MCF 10A (cell line): ENCODE results near the gene SDK1. TPM values are rescaled to one million over a fixed set of nuclear protein-coding genes. Genes with fewer than 3 reads are reported as not detected.
A peak's percentile ranks its signal among the peaks of the same experiment; 100 is the strongest.

Experiments
- BruUV-seq: library from RNA; stranded (reverse); fragments of 400-500 nt; replicated peaks from 2 replicates; lab custom pipeline; 2021; lab: Mats Ljungman, UMichigan
- CTCF ChIA-PET: fragments of 300-600 bp; sonication (Branson Sonifier 250); formaldehyde crosslinking; extraction: SDS; loops from one replicate; lab custom pipeline; 2021; ENCODE audit warnings: antibody characterized with exemption, inconsistent platforms; lab: Yijun Ruan, JAX
- POLR2A ChIA-PET: fragments of 300-600, 350-650 bp; sonication (Branson Sonifier 250); formaldehyde crosslinking; extraction: SDS; loops from one replicate; lab custom pipeline; 2020; ENCODE audit warnings: antibody characterized with exemption, inconsistent platforms; lab: Yijun Ruan, JAX
- DNase-seq: peaks from one replicate; pipeline ENCODE4 v3.0.0-alpha.2; 2018; ENCODE audit not compliant: unreplicated experiment
- H3K27ac Mint-ChIP-seq: one replicate; pipeline ENCODE4 v1.8.0; 2022; ENCODE audit warnings: mild to moderate bottlenecking, low read depth, mixed read lengths; ENCODE audit not compliant: unreplicated experiment
- H3K27me3 Mint-ChIP-seq: one replicate; pipeline ENCODE4 v1.8.0; 2022; ENCODE audit warnings: mixed read lengths; ENCODE audit not compliant: insufficient read depth, unreplicated experiment
- H3K36me3 Mint-ChIP-seq: one replicate; pipeline ENCODE4 v1.8.0; 2022; ENCODE audit warnings: mild to moderate bottlenecking, moderate library complexity, mixed read lengths; ENCODE audit not compliant: insufficient read depth, unreplicated experiment
- H3K4me1 Mint-ChIP-seq: one replicate; pipeline ENCODE4 v1.8.0; 2022; ENCODE audit warnings: mixed read lengths; ENCODE audit not compliant: insufficient read depth, unreplicated experiment
- H3K4me3 Mint-ChIP-seq: one replicate; pipeline ENCODE4 v1.8.0; 2022; ENCODE audit warnings: mild to moderate bottlenecking, moderate library complexity, mixed read lengths; ENCODE audit not compliant: unreplicated experiment
- H3K9me3 Mint-ChIP-seq: one replicate; pipeline ENCODE4 v1.8.0; 2022; ENCODE audit warnings: mixed read lengths; ENCODE audit not compliant: unreplicated experiment
- CTCF ChIP-seq: fragments of 200-600 bp; IDR thresholded peaks from one replicate; pipeline ENCODE4 v1.8.0; 2022; ENCODE audit warnings: antibody characterized with exemption, mild to moderate bottlenecking; ENCODE audit not compliant: unreplicated experiment
- intact Hi-C: fragments of 100-400 bp; cut with micrococcal nuclease; formaldehyde crosslinking; loops from 2 replicates; pipeline ENCODE4 v1.14.1; 2022
- total RNA-seq: library from RNA; stranded (reverse); gene quantifications from 2 replicates; pipeline ENCODE4 v1.2.3, GENCODE V29; 2022

SDK1 gene
- total RNA-seq, 1 experiment from 2014 or later, result 3.3 TPM

GRCh38 chr7:4244635-4245034 lies 943.6 kb downstream of the SDK1 start:
- no peak for TF ChIP-seq CTCF
- intact Hi-C loops, result no loop called here
- no peak overlapping the region for H3K4me3 Mint-ChIP-seq
- peaks cover 13% of the 10 kb centered on the region for H3K9me3 Mint-ChIP-seq
- BruUV-seq, result no TSS peak
- H3K27me3 Mint-ChIP-seq, result no peaks in the 10 kb centered on the region
- DNase-seq, result no peak
- ChIA-PET POLR2A (no interaction called here), CTCF (interaction anchor here (0.8 kb wide), 1 partner anchor 1244 kb away, joined by 3 read pairs; no protein-coding TSS in a partner anchor)
- H3K36me3 Mint-ChIP-seq, result no peaks in the 10 kb centered on the region
- H3K4me1 Mint-ChIP-seq, result peaks cover 11% of the 10 kb centered on the region
- no peak overlapping the region for H3K27ac Mint-ChIP-seq

- intact Hi-C loops, result no loop called here
- no peaks in the 10 kb centered on the region for H3K27me3 Mint-ChIP-seq
- peaks cover 11% of the 10 kb centered on the region for H3K4me1 Mint-ChIP-seq
- no peak for TF ChIP-seq CTCF
- H3K36me3 Mint-ChIP-seq, result no peaks in the 10 kb centered on the region
- ChIA-PET POLR2A (no interaction called here), CTCF (interaction anchor here (0.6 to 0.8 kb wide), 2 partner anchors 59 to 1243 kb away, joined by 3 read pairs; no protein-coding TSS in a partner anchor)
- H3K4me3 Mint-ChIP-seq, result no peak overlapping the region
- peaks cover 13% of the 10 kb centered on the region for H3K9me3 Mint-ChIP-seq
- no peak overlapping the region for H3K27ac Mint-ChIP-seq
- peak; percentile 30 for DNase-seq
- BruUV-seq, result no TSS peak
Measured at GRCh38 chr7:4245135-4245865, 944.2 kb downstream of the SDK1 start.

GRCh38 chr7:4245866-4246470 lies 944.9 kb downstream of the SDK1 start:
- no peak for TF ChIP-seq CTCF
- Mint-ChIP-seq H3K27ac (no peak overlapping the region), H3K27me3 (no peaks in the 10 kb centered on the region), H3K4me1 (peaks cover 11% of the 10 kb centered on the region), H3K4me3 (no peak overlapping the region), H3K9me3 (peaks cover 18% of the 10 kb centered on the region), H3K36me3 (no peaks in the 10 kb centered on the region)
- ChIA-PET POLR2A (no interaction called here), CTCF (no interaction called here)
- peak; percentile 8 for DNase-seq
- BruUV-seq, result no TSS peak
- intact Hi-C loops, result no loop called here

GRCh38 chr7:4246536-4246935 lies 945.5 kb downstream of the SDK1 start:
- no peak overlapping the region for H3K27ac Mint-ChIP-seq
- no peaks in the 10 kb centered on the region for H3K36me3 Mint-ChIP-seq
- intact Hi-C loops, result no loop called here
- H3K4me3 Mint-ChIP-seq, result no peak overlapping the region
- peaks cover 11% of the 10 kb centered on the region for H3K4me1 Mint-ChIP-seq
- POLR2A ChIA-PET, result no interaction called here
- DNase-seq, result no peak
- TF ChIP-seq CTCF, result no peak
- H3K9me3 Mint-ChIP-seq, result peaks cover 23% of the 10 kb centered on the region
- H3K27me3 Mint-ChIP-seq, result no peaks in the 10 kb centered on the region
- CTCF ChIA-PET, result no interaction called here
- BruUV-seq, result no TSS peak
